Left lung (tissue), 10 donors: ENCODE measurements around the gene C10orf71. TPM values are rescaled to one million over a fixed set of nuclear protein-coding genes. Genes with fewer than 3 reads are reported as not detected.
A peak's percentile ranks its signal among the peaks of the same experiment; 100 is the strongest.

ENCODE experiments used
- ATAC-seq: fragments of 200-7000 bp; cut with Tn5 transposase; one replicate; pipeline ENCODE4 v1.9.1; 2020; ENCODE audit warnings: moderate library complexity
- DNase-seq, 4 donors: peaks; one replicate each; pipeline ENCODE4 v3.0.0-alpha.2; 2013 to 2020
- H3K27ac ChIP-seq, 2 donors: fragments of 200-600 bp; sonication (generic) in 1 of 2; one replicate each; pipeline versions ENCODE4 v1.5.0 to v1.8.0; 2020 to 2021
- H3K27me3 ChIP-seq, 2 donors: fragments of 200-600 bp; sonication (generic) in 1 of 2; one replicate each; pipeline versions ENCODE4 v1.5.0 to v1.8.0; 2020 to 2021
- H3K36me3 ChIP-seq, 2 donors: fragments of 200-600 bp; sonication (generic) in 1 of 2; one replicate each; pipeline versions ENCODE4 v1.5.0 to v1.8.0; 2020 to 2021
- H3K4me1 ChIP-seq, 2 donors: fragments of 200-600 bp; one replicate each; pipeline ENCODE4 v1.8.0; 2021
- H3K4me3 ChIP-seq, 2 donors: fragments of 200-600 bp; sonication (generic) in 1 of 2; one replicate each; pipeline versions ENCODE4 v1.5.0 to v1.8.0; 2020 to 2021; ENCODE audit warnings: mild to moderate bottlenecking in 1 of 2
- H3K9me3 ChIP-seq, 2 donors: fragments of 200-600 bp; sonication (generic) in 1 of 2; one replicate each; pipeline versions ENCODE4 v1.5.0 to v1.8.0; 2020 to 2021
- CTCF ChIP-seq, 2 donors: fragments of 200-600 bp; sonication (generic) in 1 of 2; IDR thresholded peaks; one replicate each; pipeline versions ENCODE4 v1.5.0 to v1.8.0; 2021; ENCODE audit warnings: antibody characterized with exemption in 2 of 2
- intact Hi-C, 2 donors: fragments of 100-400 bp; cut with DNase I; formaldehyde crosslinking; loops; one replicate each; pipeline versions ENCODE4 v1.11.2 to v1.14.2; 2022
- polyA plus RNA-seq, 6 donors: library from polyadenylated mRNA; unstranded; fragments of 120-200 nt; gene quantifications; one replicate each; pipeline ENCODE4 v1.2.1, GENCODE V29; 2013; ENCODE audit not compliant: insufficient read length in 6 of 6
- total RNA-seq, 2 donors: library from RNA; stranded (reverse); fragmentation: NEBNext Ultra II Directional; extraction: Animal tissue kit (Norgen Biotek cat#: 25700); gene quantifications; one replicate each; pipeline ENCODE4 v1.2.1, GENCODE V29; 2021
- donor health status: DM: no; HTN: yes; CAD: no.
- donor health status: DM: no; HTN: no; CAD: no.

Gene C10orf71
- total and polyA plus RNA-seq, 8 donors = not detected

- Histone ChIP-seq H3K9me3 (no peaks in the 10 kb centered on the region), H3K27me3 (no peaks in the 10 kb centered on the region), H3K4me1 (peaks cover 0 to 16% of the 10 kb centered on the region in 2 donors), H3K36me3 (no peaks in the 10 kb centered on the region), H3K4me3 (no peak overlapping the region), H3K27ac (no peak overlapping the region)
- intact Hi-C loops = no loop called here
- DNase-seq = no peak
- TF ChIP-seq CTCF (IDR thresholded peaks at IDR 0.05) = no peak
- ATAC-seq = no peak
Observed at GRCh38 chr10:49276596-49276995, 22.4 kb upstream of the C10orf71 start.

GRCh38 chr10:49277973-49278372, 21.0 kb upstream of the C10orf71 start:
- Histone ChIP-seq H3K4me1 (peaks cover 0 to 17% of the 10 kb centered on the region in 2 donors), H3K27me3 (no peaks in the 10 kb centered on the region), H3K9me3 (no peaks in the 10 kb centered on the region), H3K36me3 (no peaks in the 10 kb centered on the region), H3K27ac (no peak overlapping the region), H3K4me3 (no peak overlapping the region)
- no peak for DNase-seq
- no peak for ATAC-seq
- intact Hi-C loops = no loop called here
- no peak for TF ChIP-seq CTCF (IDR thresholded peaks at IDR 0.05)

GRCh38 chr10:49278497-49278981, 20.4 kb upstream of the C10orf71 start:
- intact Hi-C loops = no loop called here
- DNase-seq (no peak), ATAC-seq (no peak)
- H3K4me3 ChIP-seq = no peak overlapping the region
- H3K9me3 ChIP-seq = no peaks in the 10 kb centered on the region
- peaks cover 0 to 19% of the 10 kb centered on the region in 2 donors for H3K4me1 ChIP-seq
- no peak for TF ChIP-seq CTCF (IDR thresholded peaks at IDR 0.05)
- H3K27me3 ChIP-seq = no peaks in the 10 kb centered on the region
- no peaks in the 10 kb centered on the region for H3K36me3 ChIP-seq
- H3K27ac ChIP-seq = no peak overlapping the region

- Histone ChIP-seq H3K4me3 (no peak overlapping the region), H3K36me3 (no peaks in the 10 kb centered on the region), H3K9me3 (no peaks in the 10 kb centered on the region), H3K27me3 (no peaks in the 10 kb centered on the region), H3K4me1 (peaks cover 0 to 26% of the 10 kb centered on the region in 2 donors), H3K27ac (no peak overlapping the region)
- peak in 1 of 4 donors; percentile 21 for DNase-seq
- TF ChIP-seq CTCF (IDR thresholded peaks at IDR 0.05) = no peak
- no peak for ATAC-seq
- intact Hi-C loops = no loop called here
Observed at GRCh38 chr10:49279015-49279880, 19.7 kb upstream of the C10orf71 start.

- Histone ChIP-seq H3K9me3 (no peaks in the 10 kb centered on the region), H3K27me3 (no peaks in the 10 kb centered on the region), H3K4me1 (peaks cover 0 to 33% of the 10 kb centered on the region in 2 donors), H3K36me3 (no peaks in the 10 kb centered on the region), H3K27ac (no peak overlapping the region), H3K4me3 (no peak overlapping the region)
- ATAC-seq = peak; percentile 59
- no peak for TF ChIP-seq CTCF (IDR thresholded peaks at IDR 0.05)
- DNase-seq = peak in 1 of 4 donors; percentile 35
- intact Hi-C loops = no loop called here
Observed at GRCh38 chr10:49280001-49280408, 19.0 kb upstream of the C10orf71 start.
